Cardiac fibroblast (primary cell): ENCODE measurements around the gene GEMIN4.
"Not testable (repeated sequence)": the region's sequence is repeated elsewhere in the genome, so short reads cannot be mapped to it uniquely, and the experiment has no call there.

Experiments
- DNase-seq, 2 donors: peaks; one replicate each; pipeline versions ENCODE4 v3.0.0 to v3.0.0-alpha.2; 2010; ENCODE audit warnings: low read depth in 2 of 2
- H3K4me3 ChIP-seq, 2 donors: replicated peaks in 1 of 2; 1 replicate in 1 of 2; 2 replicates in 1 of 2; pipeline ENCODE4 v1.5.1; 2011; ENCODE audit warnings: low read depth in 2 of 2, low read length in 2 of 2, mild to moderate bottlenecking in 2 of 2, moderate library complexity in 1 of 2
- TF ChIP-seq, protein P1 (sequence below): IDR thresholded peaks from one replicate; pipeline ENCODE4 v1.5.1; 2011; ENCODE audit warnings: low read depth, mild to moderate bottlenecking, low read length, inconsistent platforms

GEMIN4 gene

DNA sequence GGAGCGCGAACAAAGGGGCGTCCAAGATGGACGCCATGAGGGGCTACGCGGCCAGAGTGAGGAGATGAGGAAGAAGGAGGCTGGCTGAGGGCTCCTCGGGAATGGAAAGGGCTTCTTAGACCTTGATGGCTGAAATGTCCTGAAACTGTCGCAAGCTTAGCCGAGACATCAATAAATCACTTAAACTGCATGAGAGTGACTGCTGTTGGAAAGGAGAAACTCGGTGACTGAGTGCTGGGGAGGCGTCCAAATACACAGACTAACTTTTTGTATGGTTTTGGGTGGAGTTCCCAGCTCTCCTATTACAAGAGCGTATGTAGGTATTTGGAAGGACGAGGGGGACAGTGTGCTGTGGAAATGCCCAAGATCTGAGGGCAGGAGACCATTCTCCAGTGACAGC lies 1.4 kb upstream of the GEMIN4 start:
- DNase-seq, result no peak

DNA sequence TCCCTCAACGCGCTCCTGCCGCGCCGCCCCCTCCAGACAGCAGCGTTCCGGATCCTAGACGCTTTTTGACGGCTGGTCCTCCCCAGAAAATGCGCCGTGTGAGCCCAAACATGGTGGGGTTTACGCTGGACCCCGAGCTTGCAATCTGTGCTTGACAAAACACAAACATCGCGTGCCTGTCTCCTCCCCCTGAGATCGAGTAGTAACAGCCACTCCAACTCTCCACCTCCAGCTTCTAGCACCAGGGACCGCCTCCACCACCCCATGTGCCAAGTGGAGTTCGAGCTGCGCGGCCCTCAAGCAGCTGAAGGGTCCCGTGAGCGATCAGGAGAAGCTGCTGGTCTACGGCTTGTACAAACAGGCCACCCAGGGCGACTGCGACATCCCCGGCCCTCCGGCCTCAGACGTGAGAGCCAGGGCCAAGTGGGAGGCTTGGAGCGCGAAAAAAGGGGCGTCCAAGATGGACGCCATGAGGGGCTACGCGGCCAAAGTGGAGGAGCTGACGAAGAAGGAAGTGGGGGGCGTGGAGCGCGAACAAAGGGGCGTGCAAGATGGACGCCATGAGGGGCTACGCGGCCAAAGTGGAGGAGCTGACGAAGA lies 656 bp upstream of the GEMIN4 start:
- TF ChIP-seq, protein P1, sequence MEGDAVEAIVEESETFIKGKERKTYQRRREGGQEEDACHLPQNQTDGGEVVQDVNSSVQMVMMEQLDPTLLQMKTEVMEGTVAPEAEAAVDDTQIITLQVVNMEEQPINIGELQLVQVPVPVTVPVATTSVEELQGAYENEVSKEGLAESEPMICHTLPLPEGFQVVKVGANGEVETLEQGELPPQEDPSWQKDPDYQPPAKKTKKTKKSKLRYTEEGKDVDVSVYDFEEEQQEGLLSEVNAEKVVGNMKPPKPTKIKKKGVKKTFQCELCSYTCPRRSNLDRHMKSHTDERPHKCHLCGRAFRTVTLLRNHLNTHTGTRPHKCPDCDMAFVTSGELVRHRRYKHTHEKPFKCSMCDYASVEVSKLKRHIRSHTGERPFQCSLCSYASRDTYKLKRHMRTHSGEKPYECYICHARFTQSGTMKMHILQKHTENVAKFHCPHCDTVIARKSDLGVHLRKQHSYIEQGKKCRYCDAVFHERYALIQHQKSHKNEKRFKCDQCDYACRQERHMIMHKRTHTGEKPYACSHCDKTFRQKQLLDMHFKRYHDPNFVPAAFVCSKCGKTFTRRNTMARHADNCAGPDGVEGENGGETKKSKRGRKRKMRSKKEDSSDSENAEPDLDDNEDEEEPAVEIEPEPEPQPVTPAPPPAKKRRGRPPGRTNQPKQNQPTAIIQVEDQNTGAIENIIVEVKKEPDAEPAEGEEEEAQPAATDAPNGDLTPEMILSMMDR, result no peak
- peak; percentile 65 to 87 for DNase-seq
- H3K4me3 ChIP-seq, result peak overlapping the region; percentile 74 to 75

More for the DNA sequence above, 1.4 kb upstream of the GEMIN4 start:
- TF ChIP-seq, protein P1, result no peak
- no peak overlapping the region for H3K4me3 ChIP-seq

DNA sequence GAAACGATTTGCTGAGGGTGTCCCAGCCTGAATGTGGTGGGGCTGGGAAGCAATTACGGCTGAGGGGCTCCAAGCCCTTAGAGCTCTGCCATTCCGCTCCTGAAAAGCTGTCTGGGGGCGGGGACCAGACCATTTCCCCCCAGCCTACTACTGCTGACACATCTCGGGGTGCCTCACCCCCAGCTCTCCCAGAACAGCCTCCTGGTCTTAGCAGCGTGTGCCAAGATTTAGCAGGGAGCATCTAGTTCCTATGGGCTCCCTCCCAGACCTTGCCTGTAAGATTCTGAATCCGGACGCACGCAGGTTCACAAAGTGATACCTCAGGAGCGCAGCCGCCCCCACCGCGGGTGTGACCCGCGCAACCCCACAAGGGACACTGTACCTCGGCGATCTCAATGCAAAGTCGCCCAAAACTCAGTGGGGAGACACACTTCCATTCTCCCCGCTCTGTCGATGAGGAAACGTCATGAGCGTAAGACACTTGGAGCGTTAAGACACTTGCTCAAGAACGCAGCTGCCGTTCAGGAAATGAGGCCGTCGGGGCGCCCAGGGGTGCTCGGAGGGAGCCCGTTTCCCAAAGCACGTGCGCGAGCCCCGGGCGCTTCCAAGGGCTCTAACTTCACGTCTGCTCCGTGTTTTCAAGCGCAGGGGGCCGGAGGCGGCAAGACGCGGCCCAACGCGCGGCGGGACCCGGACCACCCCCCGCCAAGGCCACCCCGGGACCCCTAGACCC lies 629 bp downstream of the GEMIN4 start:
- TF ChIP-seq, protein P1, result no peak
- peak; percentile 46 to 60 for DNase-seq
- H3K4me3 ChIP-seq, result peak overlapping the region; percentile 74 to 75

DNA sequence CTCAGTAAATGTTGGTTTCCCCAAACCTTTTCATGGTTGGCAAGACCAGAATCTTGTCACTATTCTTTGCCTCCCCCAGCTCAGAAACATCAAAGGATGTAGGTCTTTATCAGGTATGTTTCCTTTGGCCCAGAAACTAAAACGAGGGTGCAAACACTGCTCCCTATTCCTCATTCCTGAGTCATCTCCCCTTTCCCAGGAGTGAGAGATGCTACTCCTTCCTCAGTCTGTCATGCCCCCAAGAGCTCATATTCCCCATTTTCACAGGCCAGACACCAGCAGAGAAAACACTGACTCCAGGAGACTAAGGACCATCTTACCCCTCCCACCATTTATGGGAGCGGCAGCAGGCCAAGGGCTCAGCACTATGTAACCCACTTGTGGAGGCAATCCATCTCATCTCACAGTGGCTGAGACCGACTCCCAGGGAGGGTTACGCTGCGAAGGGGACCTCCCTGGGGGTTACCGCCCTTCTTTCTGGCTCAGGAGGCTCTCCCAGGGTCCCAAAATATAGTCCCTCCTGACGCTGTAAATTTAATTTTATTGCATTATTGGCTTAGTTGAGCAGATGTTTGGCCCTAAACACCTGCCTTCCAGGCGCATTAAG lies 1.5 kb downstream of the GEMIN4 start:
- H3K4me3 ChIP-seq, result peak overlapping the region in 1 of 2 donors; percentile 75
- no peak for DNase-seq
- TF ChIP-seq, protein P1, result no peak

DNA sequence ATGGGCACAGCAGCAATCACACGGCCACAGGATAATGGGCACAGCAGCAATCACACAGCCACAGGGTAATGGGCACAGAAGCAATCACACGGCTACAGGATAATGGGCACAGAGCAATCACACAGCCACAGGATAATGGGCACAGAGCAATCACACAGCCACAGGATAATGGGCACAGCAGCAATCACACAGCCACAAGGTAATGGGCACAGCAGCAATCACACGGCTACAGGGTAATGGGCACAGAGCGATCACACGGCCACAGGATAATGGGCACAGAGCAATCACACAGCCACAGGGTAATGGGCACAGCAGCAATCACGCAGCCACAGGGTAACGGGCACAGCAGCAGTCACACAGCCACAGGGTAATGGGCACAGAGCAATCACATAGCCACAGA lies 2.7 kb downstream of the GEMIN4 start:
- not testable (repeated sequence) for H3K4me3 ChIP-seq, DNase-seq

DNA sequence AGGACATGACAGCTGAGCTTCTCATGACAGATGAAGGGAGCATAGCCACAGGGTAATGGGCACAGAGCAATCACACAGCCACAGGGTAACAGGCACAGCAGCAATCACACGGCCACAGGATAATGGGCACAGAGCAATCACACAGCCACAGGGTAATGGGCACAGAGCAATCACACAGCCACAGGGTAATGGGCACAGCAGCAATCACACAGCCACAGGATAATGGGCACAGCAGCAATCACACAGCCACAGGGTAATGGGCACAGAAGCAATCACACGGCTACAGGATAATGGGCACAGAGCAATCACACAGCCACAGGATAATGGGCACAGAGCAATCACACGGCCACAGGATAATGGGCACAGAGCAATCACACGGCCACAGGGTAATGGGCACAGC lies 3.5 kb downstream of the GEMIN4 start:
- H3K4me3 ChIP-seq, DNase-seq: not testable (repeated sequence)

DNA sequence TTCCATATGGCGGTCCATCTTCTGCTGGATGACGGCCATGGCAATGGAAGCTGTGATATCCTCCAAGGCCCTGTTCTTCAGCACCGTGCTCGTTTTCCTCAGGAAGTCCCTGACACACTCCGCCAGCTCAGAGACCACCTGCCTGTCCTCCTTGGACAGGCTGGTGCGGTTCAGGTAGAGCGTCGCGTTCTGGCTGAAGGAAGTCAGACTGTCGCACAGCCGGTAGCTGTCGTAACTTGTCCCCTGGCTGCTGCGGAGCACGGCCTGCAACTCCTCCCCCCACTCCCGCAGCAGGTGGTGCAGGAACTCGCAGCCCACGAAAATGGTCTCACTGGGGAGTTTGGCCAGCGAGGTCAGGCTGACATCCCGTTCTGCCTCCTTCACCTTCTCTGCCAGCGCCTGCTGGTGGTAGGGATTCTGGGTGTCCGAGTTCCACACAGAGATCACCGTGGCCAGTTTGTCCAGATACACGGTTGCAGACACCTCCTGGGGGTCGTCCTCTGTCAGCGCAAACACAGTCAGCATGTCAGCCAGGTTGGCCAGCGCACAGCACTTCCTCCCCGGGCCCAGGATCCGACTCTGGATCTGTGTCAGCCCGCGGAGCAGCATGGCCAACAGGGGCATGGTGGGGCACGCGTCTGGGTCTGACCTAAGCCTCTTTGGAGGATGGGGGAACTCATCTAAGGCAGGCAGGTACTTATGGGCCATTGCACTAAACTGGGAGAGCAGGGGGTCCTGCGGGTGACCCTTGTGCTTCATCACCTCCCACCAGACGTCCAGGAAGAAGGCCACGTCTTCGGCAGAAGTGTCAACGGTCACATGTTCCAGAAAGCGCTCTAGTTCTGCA lies 5.1 kb downstream of the GEMIN4 start:
- DNase-seq, result no peak
- TF ChIP-seq, protein P1, result no peak
- no peak overlapping the region for H3K4me3 ChIP-seq
